Dermis blood vessel endothelial cell (primary cell): ENCODE results near the gene C1orf116. TPM values are rescaled to one million over a fixed set of nuclear protein-coding genes. Genes with fewer than 3 reads are reported as not detected.

ENCODE experiments used
- DNase-seq: peaks from one replicate; pipeline ENCODE4 v3.0.0; 2010
- total RNA-seq: library from RNA; depleted of rRNA; stranded (reverse); fragments of >200 nt; gene quantifications from 2 replicates; pipeline ENCODE4 v1.2.3, GENCODE V29; 2014

The C1orf116 gene
- total RNA-seq, 1 donor from 2014 or later = 0.17 TPM

- no peak for DNase-seq
Measured at GRCh38 chr1:206986402-206986801, 46.2 kb downstream of the C1orf116 start.

DNA sequence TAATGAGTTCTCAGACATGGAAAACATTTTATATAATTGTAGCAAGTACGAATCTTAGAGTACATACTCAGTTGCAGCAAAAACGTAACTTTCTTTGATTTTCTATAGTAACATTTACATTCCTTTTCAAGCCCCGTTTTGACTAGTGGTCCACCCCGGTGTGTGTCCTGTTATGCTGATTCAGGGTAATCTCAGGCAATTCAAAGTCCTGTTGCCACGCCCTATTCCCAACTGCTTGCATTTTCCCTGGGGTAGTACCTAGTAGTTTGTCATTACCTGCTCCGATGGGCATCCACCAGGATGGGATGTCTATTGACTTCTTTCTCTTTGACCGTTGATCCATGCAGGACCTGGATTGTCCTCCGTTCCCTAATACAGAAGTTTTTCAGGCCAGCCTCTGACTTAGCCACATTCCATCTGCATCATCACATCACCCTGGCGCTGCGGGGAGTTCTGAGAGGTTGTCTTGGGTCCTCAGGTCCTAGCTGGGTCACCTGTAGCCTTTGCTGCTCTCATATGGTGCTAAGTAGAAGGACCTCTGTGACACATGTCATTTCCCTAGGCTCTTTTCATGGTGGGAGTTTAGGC, 47.3 kb downstream of the C1orf116 start:
- no peak for DNase-seq

DNA sequence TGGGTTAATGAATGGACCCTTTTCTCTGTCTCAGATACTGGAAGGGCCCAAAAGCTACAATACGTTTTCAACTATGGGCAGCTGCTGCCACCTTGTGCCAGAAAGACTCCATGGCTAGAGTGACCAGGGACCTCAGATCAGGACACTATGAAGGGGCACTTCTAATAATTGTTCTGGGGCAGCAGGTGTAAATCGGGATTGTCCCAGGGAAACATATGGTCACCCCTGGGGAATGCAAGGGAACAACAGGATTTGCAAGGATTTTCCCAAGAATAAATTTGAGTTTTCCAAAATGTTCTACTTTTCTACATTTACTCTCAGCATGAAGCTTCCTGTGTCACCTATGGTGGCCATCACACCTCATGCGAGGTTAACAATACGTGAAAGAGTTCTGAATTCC, 50.3 kb downstream of the C1orf116 start:
- DNase-seq = peak; percentile 57

DNA sequence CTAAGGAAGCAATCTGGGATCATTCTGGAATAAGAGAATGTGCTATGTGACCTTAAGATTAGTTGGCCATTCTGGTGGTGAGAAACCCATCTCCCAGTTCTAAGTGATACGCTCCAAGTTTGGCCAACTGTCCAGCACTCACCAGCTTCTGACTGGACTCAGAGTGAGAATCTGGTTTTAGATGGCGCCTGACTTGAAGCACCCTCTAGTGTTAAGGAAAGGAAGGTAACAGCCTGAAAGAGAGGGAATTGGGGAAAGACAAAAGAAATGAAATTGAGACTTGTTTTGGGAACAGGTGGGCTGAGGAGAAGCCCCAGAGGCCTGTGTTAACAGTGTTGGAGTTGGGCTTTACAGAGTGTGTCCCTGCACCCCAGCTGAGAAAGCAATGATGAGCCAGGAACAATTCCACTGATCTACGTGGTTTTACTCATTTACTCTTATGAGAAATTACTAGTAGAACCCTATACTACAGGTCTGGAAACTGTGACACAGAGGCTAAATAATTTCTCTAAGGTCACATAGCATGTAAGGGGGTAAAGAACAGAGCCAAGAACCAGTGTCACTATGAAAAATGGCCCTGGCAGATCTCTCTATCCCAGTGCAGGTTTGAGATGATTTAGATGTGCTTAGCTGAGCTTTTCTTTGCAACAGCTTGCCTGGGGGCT, 53.0 kb downstream of the C1orf116 start:
- DNase-seq = peak; percentile 36

DNA sequence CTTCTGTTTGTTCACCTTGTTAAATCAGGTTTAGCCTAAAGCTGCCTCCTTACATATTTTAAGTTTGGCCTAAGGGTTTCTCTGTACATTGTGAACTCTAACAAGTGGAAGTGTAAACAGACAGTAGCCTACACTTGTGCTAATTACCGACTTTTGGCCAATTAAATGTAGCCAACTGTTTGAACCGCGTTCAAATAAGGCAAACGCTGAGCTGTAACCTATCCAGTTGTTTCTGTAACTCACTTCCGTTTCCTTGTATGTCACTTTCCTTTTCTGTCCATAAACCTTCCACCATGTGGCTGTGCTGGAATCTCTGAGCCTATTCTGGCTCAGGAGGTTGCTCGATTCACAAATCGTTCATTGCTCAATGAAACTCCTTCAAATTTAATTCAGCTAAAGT, 54.3 kb downstream of the C1orf116 start:
- no peak for DNase-seq

- no peak for DNase-seq
Measured at GRCh38 chr1:206975306-206975705, 57.2 kb downstream of the C1orf116 start.

DNA sequence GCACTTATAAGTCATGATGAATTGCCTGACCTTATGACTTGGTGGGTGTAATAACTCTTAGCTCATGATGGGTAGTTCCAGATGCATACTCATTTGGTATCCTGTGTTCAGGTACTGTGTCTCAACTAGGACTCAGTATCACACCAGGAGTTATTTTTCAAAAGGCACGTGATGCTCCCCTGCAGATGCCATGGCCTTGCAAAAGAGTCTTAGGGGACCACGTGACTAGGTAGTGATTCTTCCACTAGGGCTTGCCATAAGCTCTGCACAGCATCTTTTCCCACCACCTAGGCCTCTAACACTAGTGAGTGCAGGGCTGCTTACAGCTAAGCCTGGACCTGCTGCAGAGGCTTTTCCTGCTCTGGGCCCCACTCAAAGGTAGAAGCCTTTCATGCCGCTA, 58.4 kb downstream of the C1orf116 start:
- no peak for DNase-seq

DNA sequence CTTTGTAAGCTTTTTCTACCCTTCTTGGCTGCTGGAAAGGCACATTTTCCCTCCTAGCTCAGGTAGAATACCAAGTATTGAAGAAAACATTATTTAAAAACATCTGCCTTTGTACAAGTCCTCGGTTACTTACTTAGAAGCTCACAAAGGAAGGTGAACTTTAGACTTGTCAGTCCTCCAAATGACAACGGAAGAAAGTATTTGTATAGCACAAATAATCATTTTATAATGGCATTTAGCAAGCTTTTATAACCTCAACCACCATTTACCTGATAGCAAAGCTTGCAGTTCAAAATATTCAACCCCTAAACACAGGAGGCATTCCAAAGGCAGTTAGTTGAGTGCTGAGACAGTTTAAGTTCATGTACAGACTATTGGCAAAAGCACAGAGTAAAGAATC, 59.8 kb downstream of the C1orf116 start:
- DNase-seq = no peak

- DNase-seq = no peak
Measured at GRCh38 chr1:206971029-206971655, 61.4 kb downstream of the C1orf116 start.

- no peak for DNase-seq
Measured at GRCh38 chr1:206970446-206970845, 62.1 kb downstream of the C1orf116 start, which contains the start of gene FCAMR. TSS of gene FCAMR (minus strand) at chr1:206970460. CDS start at chr1:206970125, 335 bp downstream.

DNA sequence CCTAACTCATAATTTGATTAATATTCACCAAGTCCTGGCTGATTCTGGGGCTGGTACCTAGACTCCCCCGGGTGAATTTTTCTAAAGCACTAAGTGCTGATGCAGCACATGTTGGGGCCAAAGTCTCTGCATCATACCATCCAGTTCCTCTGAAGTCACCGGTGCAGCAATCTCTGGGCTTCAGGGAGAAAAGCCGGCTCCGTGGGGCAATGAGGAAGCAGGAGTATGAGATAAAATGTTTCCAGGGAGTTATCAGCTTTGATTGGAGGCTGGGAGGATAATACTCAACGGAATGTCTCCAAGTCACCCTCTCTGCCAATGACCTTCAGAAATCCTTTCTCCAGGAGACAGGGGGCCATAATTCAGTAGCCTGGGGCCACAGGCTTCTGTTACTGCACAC, 63.5 kb downstream of the C1orf116 start:
- DNase-seq = no peak

Other genes starting within 250 kb of the C1orf116 start
- not detected in 2 replicates for gene IL20, start 167.1 kb downstream of the C1orf116 start, total RNA-seq
- not detected in 2 replicates for gene IL24, start 135.3 kb downstream of the C1orf116 start, total RNA-seq
- gene FCMR, start 110.8 kb downstream of the C1orf116 start, total RNA-seq = 0.17 TPM in 1 of 2 replicates, not detected in the other
- under 0.01 TPM in 2 replicates for gene PIGR, start 86.3 kb downstream of the C1orf116 start, total RNA-seq
- gene FCAMR, start 62.3 kb downstream of the C1orf116 start, total RNA-seq = not detected in 2 replicates
- gene YOD1, start 18.5 kb upstream of the C1orf116 start, total RNA-seq = 8.2 and 8.5 TPM in 2 replicates
- gene PFKFB2, start 20.5 kb upstream of the C1orf116 start, total RNA-seq = 1.0 and 1.1 TPM in 2 replicates
- 0.34 TPM in 1 of 2 replicates, not detected in the other for gene C4BPB, start 56.1 kb upstream of the C1orf116 start, total RNA-seq
- gene C4BPA, start 71.5 kb upstream of the C1orf116 start, total RNA-seq = under 0.01 TPM in 1 of 2 replicates, not detected in the other